ENCODE data around the gene DUSP9.

Gene DUSP9

DNA sequence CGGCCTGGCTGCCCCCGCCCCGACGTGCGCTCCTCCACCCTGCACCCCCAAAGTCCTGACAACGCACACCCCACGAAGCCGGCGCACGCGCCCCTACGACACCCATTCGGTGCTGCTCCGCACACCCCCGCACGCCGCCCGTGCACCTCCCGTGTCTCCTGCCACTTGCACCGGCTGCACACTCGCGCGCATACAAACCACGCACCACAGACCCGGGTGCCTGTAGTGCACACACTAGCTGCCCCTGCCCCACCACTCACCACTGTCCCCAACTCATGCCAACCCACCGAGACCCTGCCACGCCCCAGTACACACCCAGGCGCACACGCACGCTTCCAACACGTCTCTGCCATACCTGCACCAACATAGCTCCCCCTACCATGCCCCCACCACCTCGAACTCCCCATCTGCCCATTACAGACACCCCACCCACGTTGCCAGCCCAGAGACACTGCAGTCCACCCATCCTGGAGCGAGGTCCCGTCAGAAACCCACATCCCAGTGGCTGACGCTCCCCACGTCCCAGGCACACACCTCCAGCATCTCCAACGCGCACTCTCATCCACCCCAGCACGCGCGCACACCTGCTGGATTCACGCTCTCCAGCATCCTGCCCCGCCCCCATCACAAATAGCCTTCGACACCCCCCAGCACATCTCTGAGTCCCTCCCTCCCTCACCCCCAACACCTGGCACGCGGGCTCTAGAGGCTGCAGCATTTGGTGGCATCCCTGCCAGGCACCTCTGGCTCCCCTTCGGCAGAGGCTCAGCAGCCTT lies 4.2 kb upstream of the DUSP9 start (continued):
- TF ChIP-seq ZNF146 (tag by site-specific recombination; IDR thresholded peaks at IDR 0.05): 0 out of 2 replicates have a peak, but pooled peaks have one; percentile 4
- TF ChIP-seq ZNF114 (tag by site-specific recombination; IDR thresholded peaks at IDR 0.05): no peak
- TF ChIP-seq, protein P1, sequence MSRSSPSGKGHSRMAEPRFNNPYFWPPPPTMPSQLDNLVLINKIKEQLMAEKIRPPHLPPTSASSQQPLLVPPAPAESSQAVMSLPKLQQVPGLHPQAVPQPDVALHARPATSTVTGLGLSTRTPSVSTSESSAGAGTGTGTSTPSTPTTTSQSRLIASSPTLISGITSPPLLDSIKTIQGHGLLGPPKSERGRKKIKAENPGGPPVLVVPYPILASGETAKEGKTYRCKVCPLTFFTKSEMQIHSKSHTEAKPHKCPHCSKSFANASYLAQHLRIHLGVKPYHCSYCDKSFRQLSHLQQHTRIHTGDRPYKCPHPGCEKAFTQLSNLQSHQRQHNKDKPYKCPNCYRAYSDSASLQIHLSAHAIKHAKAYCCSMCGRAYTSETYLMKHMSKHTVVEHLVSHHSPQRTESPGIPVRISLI (tag by site-specific recombination; IDR thresholded peaks at IDR 0.05): no peak
- TF ChIP-seq YY2 (tag by site-specific recombination; IDR thresholded peaks at IDR 0.05): no peak
- TF ChIP-seq ZBTB8A (tag by site-specific recombination; IDR thresholded peaks at IDR 0.05): no peak
- TF ChIP-seq, protein P2, sequence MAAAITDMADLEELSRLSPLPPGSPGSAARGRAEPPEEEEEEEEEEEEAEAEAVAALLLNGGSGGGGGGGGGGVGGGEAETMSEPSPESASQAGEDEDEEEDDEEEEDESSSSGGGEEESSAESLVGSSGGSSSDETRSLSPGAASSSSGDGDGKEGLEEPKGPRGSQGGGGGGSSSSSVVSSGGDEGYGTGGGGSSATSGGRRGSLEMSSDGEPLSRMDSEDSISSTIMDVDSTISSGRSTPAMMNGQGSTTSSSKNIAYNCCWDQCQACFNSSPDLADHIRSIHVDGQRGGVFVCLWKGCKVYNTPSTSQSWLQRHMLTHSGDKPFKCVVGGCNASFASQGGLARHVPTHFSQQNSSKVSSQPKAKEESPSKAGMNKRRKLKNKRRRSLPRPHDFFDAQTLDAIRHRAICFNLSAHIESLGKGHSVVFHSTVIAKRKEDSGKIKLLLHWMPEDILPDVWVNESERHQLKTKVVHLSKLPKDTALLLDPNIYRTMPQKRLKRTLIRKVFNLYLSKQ (tag by site-specific recombination; IDR thresholded peaks at IDR 0.05; ENCODE audit: borderline replicate concordance): no peak
- TF ChIP-seq OSR2 (tag by site-specific recombination; IDR thresholded peaks at IDR 0.05): no peak
- no peak for TF ChIP-seq ZNF623 (tag by site-specific recombination; IDR thresholded peaks at IDR 0.05)
- TF ChIP-seq ZNF596 (tag by site-specific recombination; IDR thresholded peaks at IDR 0.05): no peak
- TF ChIP-seq ZNF513 (tag by site-specific recombination; IDR thresholded peaks at IDR 0.05): no peak
- no peak for TF ChIP-seq ZNF2 (tag by site-specific recombination; IDR thresholded peaks at IDR 0.05)
- TF ChIP-seq ZNF670 (tag by site-specific recombination; IDR thresholded peaks at IDR 0.05; ENCODE audit: low read depth): no peak
- TF ChIP-seq ZNF239 (tag by site-specific recombination; IDR thresholded peaks at IDR 0.05): no peak
- TF ChIP-seq KLF9 (tag by site-specific recombination; IDR thresholded peaks at IDR 0.05; ENCODE audit: low read depth): peak; percentile 77
- TF ChIP-seq ZNF121 (tag by site-specific recombination; IDR thresholded peaks at IDR 0.05): no peak
- TF ChIP-seq MEIS1 (CRISPR knock-in tag; IDR thresholded peaks at IDR 0.05; ENCODE audit: borderline replicate concordance): no peak
- no peak for TF ChIP-seq PRDM10 (tag by site-specific recombination; IDR thresholded peaks at IDR 0.05)
- peak; percentile 88 for TF ChIP-seq ZNF777 (tag by site-specific recombination; IDR thresholded peaks at IDR 0.05; ENCODE audit: borderline replicate concordance)
- no peak for TF ChIP-seq ZNF169 (tag by site-specific recombination; IDR thresholded peaks at IDR 0.05)
- TF ChIP-seq ZNF510 (tag by site-specific recombination; IDR thresholded peaks at IDR 0.05; ENCODE audit: insufficient replicate concordance): no peak
- no peak for TF ChIP-seq CTCF (tag by site-specific recombination; IDR thresholded peaks at IDR 0.05)
- no peak for TF ChIP-seq ZNF23 (tag by site-specific recombination; IDR thresholded peaks at IDR 0.05; ENCODE audit: borderline replicate concordance)
- no peak for TF ChIP-seq GFI1B (tag by site-specific recombination; IDR thresholded peaks at IDR 0.05)
- TF ChIP-seq ZNF560 (tag by site-specific recombination; IDR thresholded peaks at IDR 0.05; ENCODE audit: borderline replicate concordance): no peak
- no peak; the same call in 1 of the 2 replicates for TF ChIP-seq SP2 (tag by site-specific recombination; IDR thresholded peaks at IDR 0.05)
- no peak for TF ChIP-seq HOXD13 (CRISPR knock-in tag; IDR thresholded peaks at IDR 0.05; ENCODE audit: borderline replicate concordance)
- no peak for TF ChIP-seq ZSCAN30 (tag by site-specific recombination; IDR thresholded peaks at IDR 0.05)
- TF ChIP-seq ZBTB7A (tag by site-specific recombination; IDR thresholded peaks at IDR 0.05; ENCODE audit: low read depth): peak; percentile 53; the same call in 1 of the 2 replicates
- TF ChIP-seq ZNF214 (tag by site-specific recombination; IDR thresholded peaks at IDR 0.05; ENCODE audit: borderline replicate concordance): no peak
- TF ChIP-seq ZBTB48 (tag by site-specific recombination; IDR thresholded peaks at IDR 0.05): 0 out of 2 replicates have a peak, but pooled peaks have one; percentile 42
- TF ChIP-seq ZNF341 (tag by site-specific recombination; IDR thresholded peaks at IDR 0.05; ENCODE audit: low read depth): no peak

Data from HEK293 (cell line).